K562 (cell line): ENCODE results near the gene WNT6.

Experiments used
- CHD2 ChIP-seq: IDR thresholded peaks from 2 replicates; pipeline ENCODE4 v1.6.1; 2011; ENCODE audit warnings: low read depth, low read length
- FIP1L1 ChIP-seq: fragments of 200-400 bp; formaldehyde crosslinking; IDR thresholded peaks from 2 replicates; pipeline ENCODE4 v1.6.1; 2018; ENCODE audit warnings: mild to moderate bottlenecking, low read depth, low read length; ENCODE audit not compliant: poor library complexity, severe bottlenecking
- HNRNPH1 ChIP-seq: fragments of 200-400 bp; formaldehyde crosslinking; optimal IDR thresholded peaks from 2 replicates; pipeline ENCODE3; 2017; ENCODE audit warnings: low read depth, mild to moderate bottlenecking, low read length, moderate library complexity
- POLR2A ChIP-seq: fragments of 450-650 bp; conservative IDR thresholded peaks from 2 replicates; pipeline ENCODE4 v1.6.1; 2016
- ZNF609 ChIP-seq: sonication (generic); formaldehyde crosslinking; IDR thresholded peaks from 2 replicates; pipeline ENCODE4 v1.8.1; 2023; ENCODE audit warnings: missing genetic modification reagents, mild to moderate bottlenecking, borderline replicate concordance
- ZNF780A ChIP-seq: fragments of 250-450 bp; sonication (Bioruptor Pico); IDR thresholded peaks from 2 replicates; pipeline ENCODE4 v1.5.0; 2021; ENCODE audit warnings: mild to moderate bottlenecking
- TF ChIP-seq, protein P1 (sequence below), 3 experiments: IDR thresholded peaks in 2 of 3; conservative IDR thresholded peaks in 1 of 3; 2 replicates each; pipeline ENCODE4 v1.5.1; 2011 to 2012; ENCODE audit warnings: low read length in 3 of 3, mild to moderate bottlenecking in 3 of 3, control low read depth in 2 of 3, improper control_type of control experiment in 1 of 3, inconsistent platforms in 1 of 3, low read depth in 1 of 3, mixed read lengths in 1 of 3, moderate library complexity in 1 of 3; ENCODE audit not compliant: insufficient read depth in 2 of 3

DNA sequence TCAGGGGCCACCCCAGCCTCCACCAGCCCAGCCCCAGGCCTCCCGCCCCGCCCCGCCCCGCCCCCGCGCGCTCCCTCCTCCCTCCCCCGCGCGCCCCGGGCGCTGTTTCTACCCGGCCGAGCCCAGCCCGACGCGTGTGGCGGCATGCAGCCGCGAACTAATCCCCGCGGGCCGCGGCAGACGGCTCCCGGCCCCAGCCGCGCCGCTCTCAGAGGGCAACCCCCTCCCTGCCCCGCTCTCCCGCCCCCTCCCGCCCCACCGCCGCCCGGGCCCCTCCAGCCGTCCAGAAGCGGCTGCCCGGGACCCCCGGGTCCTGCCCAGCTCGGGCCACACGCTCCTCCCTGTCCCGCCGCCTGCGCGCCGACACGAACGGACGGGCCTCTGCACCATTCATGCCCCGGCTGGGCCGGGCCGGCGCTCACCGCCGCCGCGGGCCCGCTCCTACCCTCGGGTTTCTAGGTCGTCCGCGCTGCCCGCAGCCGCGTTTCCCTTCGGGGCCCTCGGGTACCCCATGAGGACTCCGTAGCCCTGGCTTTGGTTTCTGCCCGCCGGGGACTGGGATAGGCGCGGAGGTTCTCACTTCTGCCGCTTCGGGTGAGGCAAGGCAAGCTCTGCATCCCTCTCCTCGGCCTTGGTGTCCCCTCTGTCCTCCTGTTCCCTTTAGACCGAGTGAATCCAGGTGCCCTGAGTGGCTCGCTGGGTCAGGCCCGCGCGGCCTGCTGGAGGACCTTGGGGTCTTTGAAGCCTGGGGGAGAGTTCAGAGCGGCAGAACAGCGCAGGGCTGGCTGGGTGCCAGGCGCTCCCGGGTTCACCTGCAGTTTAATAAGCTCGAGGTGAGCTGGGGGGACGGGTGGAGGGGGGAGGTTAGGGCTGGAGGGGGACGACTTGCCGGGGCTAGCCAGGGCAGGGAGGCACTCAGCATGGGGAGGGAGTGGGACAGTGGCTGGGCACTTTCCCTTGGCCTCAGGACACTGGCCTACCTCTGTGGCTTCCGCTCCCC, 24.2 kb downstream of the WNT6 start:
- TF ChIP-seq ZNF780A, result no peak
- TF ChIP-seq, protein P1, sequence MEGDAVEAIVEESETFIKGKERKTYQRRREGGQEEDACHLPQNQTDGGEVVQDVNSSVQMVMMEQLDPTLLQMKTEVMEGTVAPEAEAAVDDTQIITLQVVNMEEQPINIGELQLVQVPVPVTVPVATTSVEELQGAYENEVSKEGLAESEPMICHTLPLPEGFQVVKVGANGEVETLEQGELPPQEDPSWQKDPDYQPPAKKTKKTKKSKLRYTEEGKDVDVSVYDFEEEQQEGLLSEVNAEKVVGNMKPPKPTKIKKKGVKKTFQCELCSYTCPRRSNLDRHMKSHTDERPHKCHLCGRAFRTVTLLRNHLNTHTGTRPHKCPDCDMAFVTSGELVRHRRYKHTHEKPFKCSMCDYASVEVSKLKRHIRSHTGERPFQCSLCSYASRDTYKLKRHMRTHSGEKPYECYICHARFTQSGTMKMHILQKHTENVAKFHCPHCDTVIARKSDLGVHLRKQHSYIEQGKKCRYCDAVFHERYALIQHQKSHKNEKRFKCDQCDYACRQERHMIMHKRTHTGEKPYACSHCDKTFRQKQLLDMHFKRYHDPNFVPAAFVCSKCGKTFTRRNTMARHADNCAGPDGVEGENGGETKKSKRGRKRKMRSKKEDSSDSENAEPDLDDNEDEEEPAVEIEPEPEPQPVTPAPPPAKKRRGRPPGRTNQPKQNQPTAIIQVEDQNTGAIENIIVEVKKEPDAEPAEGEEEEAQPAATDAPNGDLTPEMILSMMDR (IDR thresholded peaks at IDR 0.05 in 2 of 3, conservative IDR thresholded peaks at IDR 0.05 in 1 of 3; ENCODE audit: insufficient read depth in 2 of 3, low read depth in 1 of 3, low read length in 3 of 3), result no peak
- no peak for TF ChIP-seq ZNF609
- no peak for TF ChIP-seq FIP1L1
- no peak for TF ChIP-seq CHD2
- TF ChIP-seq POLR2A, result no peak
- no peak for TF ChIP-seq HNRNPH1
